Activated CD8-positive, alpha-beta memory T cell treated with anti-CD3 and anti-CD28 coated beads, Interleukin-2, amount 50 U/mL, for 1 hour (primary cell): ENCODE measurements around the gene MAK.
"Not testable (repeated sequence)": the region's sequence is repeated elsewhere in the genome, so short reads cannot be mapped to it uniquely, and the experiment has no call there.

ENCODE experiments used
- DNase-seq: peaks from one replicate; pipeline ENCODE4 v3.0.0-alpha.2; 2020; ENCODE audit errors: extremely low read depth

The MAK gene

DNA sequence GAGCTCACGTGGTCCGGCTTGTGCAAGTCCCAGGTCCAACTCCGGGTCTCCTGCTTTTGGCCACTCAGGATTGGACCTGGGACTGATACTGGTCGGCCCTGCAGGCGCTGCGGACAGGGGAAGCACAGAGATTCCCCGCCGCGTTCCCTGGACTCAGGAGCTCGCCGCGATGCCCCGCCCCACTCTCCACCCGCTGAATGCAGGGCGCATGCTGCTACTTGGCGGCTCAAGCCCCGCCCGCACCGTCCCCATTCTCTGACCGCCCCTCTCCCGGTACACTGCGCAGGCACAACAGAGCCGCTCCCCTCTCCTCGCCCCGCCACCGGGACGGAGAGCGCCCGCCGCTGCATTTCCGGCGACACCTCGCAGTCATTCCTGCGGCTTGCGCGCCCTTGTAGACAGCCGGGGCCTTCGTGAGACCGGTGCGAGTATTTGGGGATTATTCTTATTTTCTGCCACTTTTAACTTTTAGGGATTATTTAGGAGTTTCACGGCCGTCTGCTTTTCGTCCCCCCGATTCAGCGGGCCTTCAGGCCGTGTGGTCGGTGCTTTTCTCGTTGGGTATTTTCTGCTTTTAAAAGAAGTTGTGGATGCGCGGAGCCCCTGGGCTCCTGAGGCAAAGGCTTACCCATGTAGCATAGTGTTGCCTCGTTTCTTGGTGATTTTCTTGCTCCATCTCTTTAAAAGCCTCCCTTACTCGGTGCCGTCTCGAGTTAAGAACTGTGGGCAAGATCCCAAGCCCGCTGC, 115.3 kb downstream of the MAK start, which contains the start of gene TMEM14C:
TMEM14C (plus strand) TSS at position 251 of the 747 bp plus-strand sequence. CDS start 1,544 bp downstream, outside the sequence.
- peak; percentile 43 for DNase-seq

DNA sequence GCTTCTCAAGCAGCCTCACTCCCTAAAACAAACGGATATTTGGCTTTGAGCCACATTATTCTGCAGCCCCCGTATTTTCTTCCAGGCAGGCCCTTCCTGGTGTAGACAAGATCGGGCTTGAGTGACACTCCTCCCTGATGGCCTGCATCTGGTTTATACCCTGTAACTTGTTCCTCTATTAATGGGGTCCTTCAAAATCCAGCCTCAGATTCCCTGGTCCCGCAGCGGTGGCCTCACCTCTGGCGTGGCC, 115.8 kb downstream of the MAK start:
- no peak for DNase-seq

DNA sequence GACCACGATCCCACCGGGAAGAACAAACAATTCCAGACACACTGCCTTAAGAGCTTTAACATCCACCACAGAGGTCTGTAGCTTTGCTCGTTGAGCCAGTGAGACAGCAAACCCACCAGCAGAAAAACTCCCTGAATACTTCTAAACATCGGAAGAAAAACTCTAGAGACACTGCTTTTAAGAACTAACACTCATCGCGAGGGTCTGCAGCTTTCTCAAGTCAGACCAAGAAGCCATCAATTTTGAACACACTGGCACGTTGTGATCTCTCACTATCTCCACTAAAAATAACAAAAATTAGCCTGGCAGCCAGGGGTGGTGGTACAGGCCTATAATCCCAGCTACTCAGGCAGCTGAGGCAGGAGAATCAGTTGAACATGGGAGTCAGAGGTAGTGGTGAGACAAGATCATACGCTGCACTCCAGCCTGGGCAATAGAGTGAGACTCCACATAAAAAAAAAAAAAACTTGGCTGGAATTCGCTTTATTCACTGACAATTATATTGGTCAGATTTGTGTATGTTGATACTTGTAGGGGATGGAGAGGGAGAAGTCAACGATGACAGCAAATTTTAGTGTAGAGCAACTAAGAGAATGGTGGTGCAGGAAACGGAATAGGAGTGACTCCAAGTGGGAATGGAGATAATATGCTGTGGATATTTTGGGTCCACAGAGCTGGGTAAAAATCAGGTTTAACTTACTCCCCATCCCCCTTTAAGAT, 116.3 kb downstream of the MAK start:
- no peak for DNase-seq

GRCh38 chr6:10720960-10721849, 117.1 kb downstream of the MAK start:
- DNase-seq, result not testable (repeated sequence)

GRCh38 chr6:10720265-10720959, 117.9 kb downstream of the MAK start:
- no peak for DNase-seq

DNA sequence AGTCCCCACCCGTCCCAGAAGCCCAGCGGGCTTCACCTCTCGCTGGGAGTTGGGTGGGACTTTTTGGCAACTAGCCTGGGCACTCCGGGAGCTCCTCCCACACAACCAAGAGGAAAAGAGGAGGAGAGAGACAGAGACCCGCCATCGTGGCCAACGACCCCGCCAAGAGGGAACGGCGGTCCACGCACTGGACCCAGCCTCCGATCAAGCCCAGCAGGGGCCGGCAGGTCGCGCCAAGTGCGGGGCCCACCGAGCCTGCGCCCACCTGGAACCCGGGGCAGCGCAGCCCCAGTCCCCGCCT, 118.4 kb downstream of the MAK start:
- DNase-seq, result no peak

GRCh38 chr6:10719296-10719963, 118.9 kb downstream of the MAK start:
- no peak for DNase-seq

DNA sequence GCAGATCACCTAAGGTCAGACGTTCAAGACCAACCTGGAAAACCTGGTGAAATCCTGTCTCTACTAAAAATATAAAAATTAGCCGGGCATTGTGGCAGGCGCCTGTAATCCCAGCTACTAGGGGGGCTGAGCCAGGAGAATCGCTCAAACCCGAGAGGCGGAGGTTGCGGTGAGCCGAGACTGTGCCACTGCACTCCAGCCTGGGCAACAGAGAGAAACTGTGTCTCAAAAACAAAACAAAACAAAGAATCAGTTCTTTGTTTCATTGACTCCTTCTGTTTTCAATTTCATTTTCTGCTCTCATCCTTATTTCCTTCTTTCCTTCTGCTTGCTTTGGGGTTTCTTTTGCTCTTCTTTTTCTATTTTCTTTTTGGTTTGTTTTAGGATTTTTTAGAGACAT, 124.4 kb downstream of the MAK start:
- DNase-seq, result no peak
